Measurements from ENCODE around the gene UBQLN4. TPM values are rescaled to one million over a fixed set of nuclear protein-coding genes. Genes with fewer than 3 reads are reported as not detected.

UBQLN4 gene
- polyA plus RNA-seq, 4 donors: 46.9 to 61.7 (median 51.8) TPM

Other genes with a start within 250 kb of the UBQLN4 start
- gene GON4L, start 196.6 kb downstream of the UBQLN4 start, polyA plus RNA-seq (ENCODE audit: insufficient read length in 4 of 4): 10 to 100 TPM; 31.1 to 62.9 (median 50.4) TPM
- 10 to 100 TPM; 17.2 to 21.4 (median 20.4) TPM for gene SYT11, start 194.2 kb downstream of the UBQLN4 start, polyA plus RNA-seq (ENCODE audit: insufficient read length in 4 of 4)
- gene RIT1, start 142.4 kb downstream of the UBQLN4 start, polyA plus RNA-seq (ENCODE audit: insufficient read length in 4 of 4): 10 to 100 TPM; 42.9 to 60.3 (median 47.6) TPM
- gene KHDC4, start 119.4 kb downstream of the UBQLN4 start, polyA plus RNA-seq (ENCODE audit: insufficient read length in 4 of 4): 10 to 100 TPM; 39.4 to 88.1 (median 60.5) TPM
- gene RXFP4, start 112.2 kb downstream of the UBQLN4 start, polyA plus RNA-seq (ENCODE audit: insufficient read length in 4 of 4): under 1 TPM; 0.14 to 0.23 (median 0.19) TPM
- gene ARHGEF2, start 75.3 kb downstream of the UBQLN4 start, polyA plus RNA-seq (ENCODE audit: insufficient read length in 4 of 4): 10 to 100 TPM; 77.9 to 97.8 (median 81.2) TPM
- 100 to 1,000 TPM; 349 to 450 (median 397) TPM for gene SSR2, start 32.8 kb downstream of the UBQLN4 start, polyA plus RNA-seq (ENCODE audit: insufficient read length in 4 of 4)
- 10 to 100 TPM; 53.9 to 67.9 (median 60.2) TPM for gene LAMTOR2, start 984 bp upstream of the UBQLN4 start, polyA plus RNA-seq (ENCODE audit: insufficient read length in 4 of 4)
- 10 to 100 TPM; 51.0 to 63.6 (median 55.5) TPM for gene RAB25, start 7.4 kb upstream of the UBQLN4 start, polyA plus RNA-seq (ENCODE audit: insufficient read length in 4 of 4)
- gene MEX3A, start 28.7 kb upstream of the UBQLN4 start, polyA plus RNA-seq (ENCODE audit: insufficient read length in 4 of 4): 10 to 100 TPM; 40.9 to 53.6 (median 46.9) TPM
- 100 to 1,000 TPM in 3 of 4 donors, 10 to 100 TPM in 1; 81.2 to 114 (median 104) TPM for gene LMNA, start 60.9 kb upstream of the UBQLN4 start, polyA plus RNA-seq (ENCODE audit: insufficient read length in 4 of 4)
- 10 to 100 TPM; 18.3 to 24.5 (median 22.1) TPM for gene SEMA4A, start 99.8 kb upstream of the UBQLN4 start, polyA plus RNA-seq (ENCODE audit: insufficient read length in 4 of 4)
- gene SLC25A44, start 140.3 kb upstream of the UBQLN4 start, polyA plus RNA-seq (ENCODE audit: insufficient read length in 4 of 4): 10 to 100 TPM; 23.5 to 32.0 (median 28.6) TPM
- gene PMF1, start 159.2 kb upstream of the UBQLN4 start, polyA plus RNA-seq (ENCODE audit: insufficient read length in 4 of 4): 100 to 1,000 TPM in 2 of 4 donors, 10 to 100 TPM in 2; 78.4 to 103 (median 97.6) TPM
- 1 to 10 TPM; 1.0 to 7.5 (median 4.3) TPM for gene BGLAP, start 188.4 kb upstream of the UBQLN4 start, polyA plus RNA-seq (ENCODE audit: insufficient read length in 4 of 4)
- 1 to 10 TPM; 2.9 to 8.0 (median 4.9) TPM for gene PAQR6, start 194.3 kb upstream of the UBQLN4 start, polyA plus RNA-seq (ENCODE audit: insufficient read length in 4 of 4)
- gene SMG5, start 229.0 kb upstream of the UBQLN4 start, polyA plus RNA-seq (ENCODE audit: insufficient read length in 4 of 4): 10 to 100 TPM; 54.5 to 76.2 (median 62.1) TPM
- 1 to 10 TPM; 4.8 to 8.2 (median 7.0) TPM for gene TMEM79, start 230.5 kb upstream of the UBQLN4 start, polyA plus RNA-seq (ENCODE audit: insufficient read length in 4 of 4)
- 10 to 100 TPM; 54.6 to 73.3 (median 65.4) TPM for gene GLMP, start 241.9 kb upstream of the UBQLN4 start, polyA plus RNA-seq (ENCODE audit: insufficient read length in 4 of 4)
- not detected for gene VHLL, start 245.5 kb upstream of the UBQLN4 start, polyA plus RNA-seq (ENCODE audit: insufficient read length in 4 of 4)

All from left renal cortex interstitium (tissue), 4 donors.